HL-60/S4 treated with phorbol 12-myristate 13-acetate at 8.2 ng/mL for 4 days and 3 days (cell line): Measurements from ENCODE around the gene CDS1.
"Not testable (repeated sequence)": the region's sequence is repeated elsewhere in the genome, so short reads cannot be mapped to it uniquely, and the experiment has no call there.

Source experiments
- in situ Hi-C: fragments of 300-500 bp; cut with MboI; formaldehyde crosslinking; loops from 2 replicates; pipeline ENCODE4 v1.15.0; 2022; ENCODE audit warnings: low sequenced_read_pairs

CDS1 gene

GRCh38 chr4:84606645-84607044 lies 23.7 kb downstream of the CDS1 start:
- in situ Hi-C loops, result no loop called here

GRCh38 chr4:84611531-84611930 lies 28.6 kb downstream of the CDS1 start:
- in situ Hi-C loops, result no loop called here

GRCh38 chr4:84614891-84615290 lies 32.0 kb downstream of the CDS1 start:
- in situ Hi-C loops, result no loop called here

- in situ Hi-C loops, result no loop called here
These were observed 32.4 kb downstream of the CDS1 start for GRCh38 chr4:84615355-84615754.

- in situ Hi-C loops, result no loop called here
These were observed 40.0 kb downstream of the CDS1 start for GRCh38 chr4:84622959-84623358.

- in situ Hi-C loops, result no loop called here
These were observed 40.7 kb downstream of the CDS1 start for GRCh38 chr4:84623661-84624060.

GRCh38 chr4:84626673-84627072 lies 43.7 kb downstream of the CDS1 start:
- in situ Hi-C loops, result no loop called here

GRCh38 chr4:84631573-84631972 lies 48.6 kb downstream of the CDS1 start:
- in situ Hi-C loops, result no loop called here

- in situ Hi-C loops, result no loop called here
These were observed 49.2 kb downstream of the CDS1 start for GRCh38 chr4:84632092-84632491.

- in situ Hi-C loops, result no loop called here
These were observed 52.0 kb downstream of the CDS1 start for GRCh38 chr4:84634961-84635360.

GRCh38 chr4:84638092-84638491 lies 55.2 kb downstream of the CDS1 start:
- in situ Hi-C loops, result no loop called here

- in situ Hi-C loops, result no loop called here
These were observed 56.2 kb downstream of the CDS1 start for GRCh38 chr4:84639145-84639544.

GRCh38 chr4:84644087-84644486 lies 61.2 kb downstream of the CDS1 start:
- in situ Hi-C loops, result no loop called here

GRCh38 chr4:84647312-84647884 lies 64.5 kb downstream of the CDS1 start:
- in situ Hi-C loops, result no loop called here

- in situ Hi-C loops, result no loop called here
These were observed 65.3 kb downstream of the CDS1 start for GRCh38 chr4:84648178-84648577.

GRCh38 chr4:84648863-84649647 lies 66.1 kb downstream of the CDS1 start:
- in situ Hi-C loops, result no loop called here

GRCh38 chr4:84651499-84651898 lies 68.6 kb downstream of the CDS1 start:
- in situ Hi-C loops, result no loop called here

- in situ Hi-C loops, result no loop called here
These were observed 69.6 kb downstream of the CDS1 start for GRCh38 chr4:84652478-84652877.

- in situ Hi-C loops, result no loop called here
These were observed 77.7 kb downstream of the CDS1 start for GRCh38 chr4:84660606-84661005.

- in situ Hi-C loops, result no loop called here
These were observed 78.4 kb downstream of the CDS1 start for GRCh38 chr4:84661191-84661939.

GRCh38 chr4:84664767-84665166 lies 81.8 kb downstream of the CDS1 start:
- in situ Hi-C loops, result not testable (repeated sequence)

GRCh38 chr4:84666439-84666838 lies 83.5 kb downstream of the CDS1 start:
- in situ Hi-C loops, result no loop called here
